ENCODE results near the gene SETD1A. TPM values are rescaled to one million over a fixed set of nuclear protein-coding genes. Genes with fewer than 3 reads are reported as not detected.
A peak's percentile ranks its signal among the peaks of the same experiment; 100 is the strongest.

The SETD1A gene
- total and polyA plus RNA-seq, 5 donors from 2014 or later, result 0.33 to 35.2 (median 0.85) TPM

DNA sequence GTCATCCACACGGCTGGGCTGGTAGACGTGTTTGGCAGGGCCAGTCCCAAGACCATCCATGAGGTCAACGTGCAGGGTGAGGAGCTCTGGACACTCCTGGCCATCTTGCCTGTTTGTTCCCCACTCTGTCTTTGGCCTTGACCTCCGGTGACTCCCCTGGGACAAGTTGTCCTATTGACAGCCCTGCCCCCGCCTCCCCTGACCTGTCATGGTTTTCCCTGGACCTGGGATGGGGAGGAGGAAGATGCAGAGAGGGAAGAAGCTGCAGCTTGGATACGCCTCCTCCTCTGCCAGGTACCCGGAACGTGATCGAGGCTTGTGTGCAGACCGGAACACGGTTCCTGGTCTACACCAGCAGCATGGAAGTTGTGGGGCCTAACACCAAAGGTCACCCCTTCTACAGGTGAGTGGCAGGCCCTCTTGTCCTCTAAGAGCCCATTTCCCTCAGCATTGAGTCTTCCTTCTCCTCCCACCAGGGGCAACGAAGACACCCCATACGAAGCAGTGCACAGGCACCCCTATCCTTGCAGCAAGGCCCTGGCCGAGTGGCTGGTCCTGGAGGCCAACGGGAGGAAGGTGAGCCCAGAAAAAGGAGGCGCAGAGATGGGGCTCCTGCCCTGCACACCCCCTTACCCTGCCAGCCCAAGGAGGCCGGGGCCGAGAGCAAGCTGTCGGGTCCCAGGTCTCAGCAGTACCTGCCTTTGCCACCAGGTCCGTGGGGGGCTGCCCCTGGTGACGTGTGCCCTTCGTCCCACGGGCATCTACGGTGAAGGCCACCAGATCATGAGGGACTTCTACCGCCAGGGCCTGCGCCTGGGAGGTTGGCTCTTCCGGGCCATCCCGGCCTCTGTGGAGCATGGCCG lies 28.8 kb downstream of the SETD1A start:
- H3K4me3 ChIP-seq (ENCODE audit: low read depth, low read length), result no peak overlapping the region
- peak overlapping the region in 1 of 3 donors; percentile 14 for H3K27ac Mint-ChIP-seq
- no peaks in the 10 kb centered on the region for H3K27me3 ChIP-seq (ENCODE audit: control insufficient read depth, insufficient read depth, low read length)
- H3K9me3 ChIP-seq (ENCODE audit: control insufficient read depth in 2 of 2, low read length in 2 of 2), result no peaks in the 10 kb centered on the region
- peaks cover 7% of the 10 kb centered on the region for H3K4me1 ChIP-seq (ENCODE audit: control insufficient read depth, insufficient read depth, low read length, poor library complexity, severe bottlenecking)
- no peaks in the 10 kb centered on the region for H3K9me3 Mint-ChIP-seq
- peaks cover under 1% of the 10 kb centered on the region for H3K27me3 Mint-ChIP-seq
- H3K36me3 Mint-ChIP-seq, result peaks cover 10% of the 10 kb centered on the region
- no peak overlapping the region for H3K4me3 Mint-ChIP-seq
- no peak overlapping the region for H3K27ac ChIP-seq (ENCODE audit: insufficient read depth, low read length, poor library complexity, severe bottlenecking)
- peaks cover 0 to 9% (median 0%) of the 10 kb centered on the region in 4 donors for H3K4me1 Mint-ChIP-seq
- no peak for DNase-seq
- H3K36me3 ChIP-seq (ENCODE audit: control insufficient read depth, insufficient read depth, low read length), result peaks cover 18% of the 10 kb centered on the region
- no peak for ATAC-seq (ENCODE audit: low read depth in 2 of 2)

DNA sequence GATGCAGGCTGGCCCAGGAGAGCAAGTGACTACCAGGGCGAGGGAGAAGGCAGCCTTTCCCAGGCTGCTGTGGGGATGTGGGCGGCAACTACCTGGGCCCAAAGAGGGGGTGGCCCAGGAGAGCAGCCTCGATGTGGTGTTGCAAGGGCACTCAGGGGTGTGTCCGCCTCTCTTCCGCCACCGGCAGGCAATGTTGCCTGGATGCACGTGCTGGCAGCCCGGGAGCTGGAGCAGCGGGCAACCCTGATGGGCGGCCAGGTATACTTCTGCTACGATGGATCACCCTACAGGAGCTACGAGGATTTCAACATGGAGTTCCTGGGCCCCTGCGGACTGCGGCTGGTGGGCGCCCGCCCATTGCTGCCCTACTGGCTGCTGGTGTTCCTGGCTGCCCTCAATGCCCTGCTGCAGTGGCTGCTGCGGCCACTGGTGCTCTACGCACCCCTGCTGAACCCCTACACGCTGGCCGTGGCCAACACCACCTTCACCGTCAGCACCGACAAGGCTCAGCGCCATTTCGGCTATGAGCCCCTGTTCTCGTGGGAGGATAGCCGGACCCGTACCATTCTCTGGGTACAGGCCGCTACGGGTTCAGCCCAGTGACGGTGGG lies 30.1 kb downstream of the SETD1A start:
- Mint-ChIP-seq H3K27ac (no peak overlapping the region), H3K4me3 (no peak overlapping the region), H3K36me3 (peaks cover 7% of the 10 kb centered on the region), H3K9me3 (no peaks in the 10 kb centered on the region), H3K4me1 (peaks cover 0 to 8% (median 0%) of the 10 kb centered on the region in 4 donors), H3K27me3 (peaks cover 4% of the 10 kb centered on the region)
- Histone ChIP-seq H3K27me3 (ENCODE audit: control insufficient read depth, insufficient read depth, low read length) (no peaks in the 10 kb centered on the region), H3K9me3 (ENCODE audit: control insufficient read depth in 2 of 2, low read length in 2 of 2) (no peaks in the 10 kb centered on the region), H3K4me1 (ENCODE audit: control insufficient read depth, insufficient read depth, low read length, poor library complexity, severe bottlenecking) (peaks cover 7% of the 10 kb centered on the region), H3K4me3 (ENCODE audit: low read depth, low read length) (no peak overlapping the region), H3K36me3 (ENCODE audit: control insufficient read depth, insufficient read depth, low read length) (peaks cover 14% of the 10 kb centered on the region), H3K27ac (ENCODE audit: insufficient read depth, low read length, poor library complexity, severe bottlenecking) (no peak overlapping the region)
- DNase-seq (no peak), ATAC-seq (ENCODE audit: low read depth in 2 of 2) (no peak)

DNA sequence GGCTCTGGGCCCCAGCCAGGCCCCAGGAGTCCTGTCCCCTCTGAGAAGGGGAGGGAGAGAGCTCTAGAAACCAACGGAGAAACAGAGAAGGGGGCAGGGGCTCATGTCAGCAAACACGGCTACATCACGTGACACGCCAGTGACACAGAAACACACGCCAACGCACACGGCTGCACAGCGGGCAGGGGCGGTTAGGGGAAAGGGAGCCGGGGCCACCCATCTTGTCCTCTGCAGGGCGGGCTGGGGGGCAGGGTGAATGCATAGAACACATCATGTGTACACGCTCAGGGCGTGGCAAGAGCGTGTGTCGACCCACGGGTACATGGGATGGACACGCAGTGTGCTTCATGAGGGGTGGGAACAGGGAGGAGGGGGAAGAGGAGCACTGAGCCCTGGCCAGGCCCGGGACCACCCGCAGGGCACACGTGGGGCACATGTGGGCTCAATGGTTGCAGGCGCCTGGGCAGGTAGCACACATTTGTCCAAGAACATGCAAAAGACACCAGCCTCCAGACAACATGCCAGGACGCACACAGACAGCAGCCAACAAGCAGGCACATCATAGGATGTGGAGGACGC lies 32.0 kb downstream of the SETD1A start:
- no peaks in the 10 kb centered on the region for H3K9me3 ChIP-seq (ENCODE audit: control insufficient read depth in 2 of 2, low read length in 2 of 2)
- Mint-ChIP-seq H3K4me1 (peaks cover 0 to 3% (median under 1%) of the 10 kb centered on the region in 4 donors), H3K27me3 (peaks cover 4% of the 10 kb centered on the region), H3K36me3 (peaks cover 3% of the 10 kb centered on the region), H3K9me3 (no peaks in the 10 kb centered on the region), H3K4me3 (no peak overlapping the region), H3K27ac (no peak overlapping the region)
- DNase-seq (no peak), ATAC-seq (ENCODE audit: low read depth in 2 of 2) (no peak)
- H3K4me3 ChIP-seq (ENCODE audit: low read depth, low read length), result no peak overlapping the region
- H3K4me1 ChIP-seq (ENCODE audit: control insufficient read depth, insufficient read depth, low read length, poor library complexity, severe bottlenecking), result peaks cover 7% of the 10 kb centered on the region
- H3K27ac ChIP-seq (ENCODE audit: insufficient read depth, low read length, poor library complexity, severe bottlenecking), result no peak overlapping the region
- H3K27me3 ChIP-seq (ENCODE audit: control insufficient read depth, insufficient read depth, low read length), result no peaks in the 10 kb centered on the region
- no peaks in the 10 kb centered on the region for H3K36me3 ChIP-seq (ENCODE audit: control insufficient read depth, insufficient read depth, low read length)

DNA sequence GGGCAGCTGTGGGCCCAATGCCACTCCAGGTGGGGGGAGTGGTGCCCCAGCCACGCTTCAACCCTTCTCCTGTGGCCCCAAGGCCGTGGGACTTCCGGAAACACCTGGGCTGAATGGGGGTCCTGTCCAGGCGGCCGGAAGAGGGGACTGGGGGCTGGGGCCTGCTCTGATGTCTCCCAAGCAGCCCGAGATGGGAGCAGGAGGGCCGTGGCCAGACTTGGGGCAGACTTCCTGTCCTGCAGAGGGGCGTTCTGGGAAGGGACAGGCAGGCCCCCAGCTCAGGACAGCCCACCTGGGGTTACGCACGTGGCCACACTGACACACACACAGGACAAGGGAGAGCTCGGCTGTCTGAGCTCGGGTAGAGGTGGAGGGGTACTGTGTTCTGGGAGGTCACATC lies 32.6 kb downstream of the SETD1A start:
- Histone ChIP-seq H3K27me3 (ENCODE audit: control insufficient read depth, insufficient read depth, low read length) (no peaks in the 10 kb centered on the region), H3K4me1 (ENCODE audit: control insufficient read depth, insufficient read depth, low read length, poor library complexity, severe bottlenecking) (peaks cover 2% of the 10 kb centered on the region), H3K27ac (ENCODE audit: insufficient read depth, low read length, poor library complexity, severe bottlenecking) (no peak overlapping the region), H3K9me3 (ENCODE audit: control insufficient read depth in 2 of 2, low read length in 2 of 2) (no peaks in the 10 kb centered on the region), H3K36me3 (ENCODE audit: control insufficient read depth, insufficient read depth, low read length) (no peaks in the 10 kb centered on the region), H3K4me3 (ENCODE audit: low read depth, low read length) (no peak overlapping the region)
- H3K27ac Mint-ChIP-seq, result no peak overlapping the region
- H3K4me1 Mint-ChIP-seq, result peaks cover 0 to 3% (median 1%) of the 10 kb centered on the region in 4 donors
- H3K4me3 Mint-ChIP-seq, result no peak overlapping the region
- H3K36me3 Mint-ChIP-seq, result peaks cover 3% of the 10 kb centered on the region
- peaks cover 4% of the 10 kb centered on the region for H3K27me3 Mint-ChIP-seq
- peaks cover 0 to under 1% (median 0%) of the 10 kb centered on the region in 7 donors for H3K9me3 Mint-ChIP-seq
- no peak for DNase-seq
- ATAC-seq (ENCODE audit: low read depth in 2 of 2), result no peak

DNA sequence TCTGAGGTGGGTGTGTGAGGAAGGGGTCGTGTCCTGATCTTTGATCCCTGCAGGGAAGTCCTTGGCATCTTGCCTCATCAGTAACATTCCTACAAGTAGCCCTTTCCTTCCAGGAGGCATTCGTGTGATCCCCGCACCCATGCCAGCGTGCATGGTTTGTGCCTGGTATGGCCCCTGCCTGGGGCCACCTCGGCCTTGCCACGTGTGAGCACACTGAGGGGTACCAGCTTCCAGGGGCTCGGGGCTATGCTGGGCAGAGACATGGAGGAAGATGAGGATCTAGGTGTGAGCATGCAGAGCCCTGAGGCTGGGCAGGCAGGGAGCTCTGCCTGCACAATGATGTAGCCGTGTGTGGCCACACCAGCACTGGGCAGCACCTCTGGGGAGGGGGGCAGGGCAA lies 33.5 kb downstream of the SETD1A start:
- H3K27ac Mint-ChIP-seq, result no peak overlapping the region
- Histone ChIP-seq H3K9me3 (ENCODE audit: control insufficient read depth in 2 of 2, low read length in 2 of 2) (no peaks in the 10 kb centered on the region), H3K27ac (ENCODE audit: insufficient read depth, low read length, poor library complexity, severe bottlenecking) (no peak overlapping the region), H3K27me3 (ENCODE audit: control insufficient read depth, insufficient read depth, low read length) (no peaks in the 10 kb centered on the region), H3K4me3 (ENCODE audit: low read depth, low read length) (no peak overlapping the region), H3K36me3 (ENCODE audit: control insufficient read depth, insufficient read depth, low read length) (no peaks in the 10 kb centered on the region), H3K4me1 (ENCODE audit: control insufficient read depth, insufficient read depth, low read length, poor library complexity, severe bottlenecking) (no peaks in the 10 kb centered on the region)
- H3K4me3 Mint-ChIP-seq, result peak overlapping the region in 1 of 4 donors; percentile 32
- DNase-seq (no peak), ATAC-seq (ENCODE audit: low read depth in 2 of 2) (no peak)
- H3K36me3 Mint-ChIP-seq, result peaks cover 3% of the 10 kb centered on the region
- H3K9me3 Mint-ChIP-seq, result peaks cover 0 to 1% (median 0%) of the 10 kb centered on the region in 7 donors
- peaks cover 4% of the 10 kb centered on the region for H3K27me3 Mint-ChIP-seq
- peaks cover 0 to 3% (median 1%) of the 10 kb centered on the region in 4 donors for H3K4me1 Mint-ChIP-seq

DNA sequence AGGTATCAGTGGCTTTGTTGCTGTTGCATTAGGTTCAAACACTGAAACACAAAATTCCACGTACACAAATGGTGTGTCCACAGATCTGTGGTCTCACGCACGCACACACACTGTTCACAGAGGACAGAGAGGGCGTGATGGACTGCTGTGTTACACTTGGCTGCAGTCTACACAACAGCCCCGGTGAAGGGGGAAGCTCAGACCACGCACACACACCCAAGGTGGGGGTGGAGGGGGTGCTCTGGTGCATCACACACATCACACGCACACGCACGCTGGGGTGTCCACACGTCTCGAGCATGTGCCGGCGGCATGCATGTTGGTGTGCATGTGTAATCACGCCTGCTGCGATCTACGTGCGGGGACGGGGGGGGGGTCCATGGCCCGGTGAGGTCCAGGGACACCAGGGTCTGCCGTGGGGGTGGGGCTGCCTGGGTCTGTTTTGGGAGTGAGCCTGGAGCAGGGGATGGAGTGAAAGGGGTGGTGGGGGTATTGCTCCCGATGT lies 34.8 kb downstream of the SETD1A start:
- Mint-ChIP-seq H3K27me3 (peaks cover 4% of the 10 kb centered on the region), H3K4me1 (peaks cover 0 to 7% (median 1%) of the 10 kb centered on the region in 4 donors), H3K9me3 (peaks cover 0 to 1% (median 0%) of the 10 kb centered on the region in 7 donors), H3K27ac (no peak overlapping the region), H3K4me3 (no peak overlapping the region), H3K36me3 (no peaks in the 10 kb centered on the region)
- no peaks in the 10 kb centered on the region for H3K27me3 ChIP-seq (ENCODE audit: control insufficient read depth, insufficient read depth, low read length)
- no peak overlapping the region for H3K27ac ChIP-seq (ENCODE audit: insufficient read depth, low read length, poor library complexity, severe bottlenecking)
- no peaks in the 10 kb centered on the region for H3K36me3 ChIP-seq (ENCODE audit: control insufficient read depth, insufficient read depth, low read length)
- H3K9me3 ChIP-seq (ENCODE audit: control insufficient read depth in 2 of 2, low read length in 2 of 2), result no peaks in the 10 kb centered on the region
- no peak overlapping the region for H3K4me3 ChIP-seq (ENCODE audit: low read depth, low read length)
- peaks cover 9% of the 10 kb centered on the region for H3K4me1 ChIP-seq (ENCODE audit: control insufficient read depth, insufficient read depth, low read length, poor library complexity, severe bottlenecking)
- DNase-seq (no peak), ATAC-seq (ENCODE audit: low read depth in 2 of 2) (no peak)

DNA sequence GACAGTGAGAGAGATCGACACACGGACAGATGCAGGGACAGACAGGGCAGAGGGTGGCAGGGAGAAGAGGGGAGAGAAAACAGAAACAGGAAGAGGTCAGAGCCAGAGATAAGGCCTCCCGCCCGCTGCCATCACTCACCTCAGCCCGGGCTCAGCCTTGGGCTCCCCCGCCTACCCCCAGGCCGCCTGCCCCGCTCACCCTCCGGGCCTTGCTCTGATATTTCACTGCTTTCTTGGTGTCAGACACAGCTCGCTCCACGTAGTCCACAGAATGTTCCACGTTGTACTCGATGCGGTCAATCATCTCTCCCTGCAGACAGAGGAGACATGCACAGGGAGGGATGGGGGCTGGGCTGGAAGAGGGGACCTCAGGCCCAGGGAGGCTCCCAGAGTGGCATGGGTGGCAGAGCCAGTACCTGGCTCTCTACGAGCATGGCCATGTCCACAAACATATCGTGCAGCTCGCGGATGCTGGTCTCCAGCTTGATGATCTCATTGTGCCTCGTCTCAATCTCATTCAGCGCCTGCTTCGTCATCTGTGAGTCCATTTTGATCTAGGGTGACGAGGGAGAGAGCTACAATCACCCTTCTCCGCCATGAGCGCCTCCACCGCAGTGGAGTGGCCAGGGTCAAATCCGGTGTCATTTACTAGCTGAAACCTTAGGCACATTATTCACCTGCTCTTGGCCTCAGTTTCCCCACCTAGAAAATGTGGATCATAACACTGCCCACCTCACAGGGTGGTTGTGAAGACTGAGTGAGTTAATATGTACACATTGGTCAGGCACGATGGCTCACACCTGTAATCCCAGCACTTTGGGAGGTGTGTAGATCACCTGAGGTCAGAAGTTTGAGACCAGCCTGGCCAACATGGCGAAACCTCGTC lies 35.6 kb downstream of the SETD1A start:
- H3K4me1 ChIP-seq (ENCODE audit: control insufficient read depth, insufficient read depth, low read length, poor library complexity, severe bottlenecking), result peaks cover 12% of the 10 kb centered on the region
- Mint-ChIP-seq H3K36me3 (no peaks in the 10 kb centered on the region), H3K9me3 (peaks cover 0 to 1% (median 0%) of the 10 kb centered on the region in 7 donors), H3K4me1 (peaks cover 0 to 9% (median 1%) of the 10 kb centered on the region in 4 donors), H3K27me3 (peaks cover 8% of the 10 kb centered on the region), H3K27ac (peak overlapping the region in 1 of 3 donors; percentile 80), H3K4me3 (no peak overlapping the region)
- H3K9me3 ChIP-seq (ENCODE audit: control insufficient read depth in 2 of 2, low read length in 2 of 2), result no peaks in the 10 kb centered on the region
- ATAC-seq (ENCODE audit: low read depth in 2 of 2) (no peak), DNase-seq (no peak)
- no peak overlapping the region for H3K27ac ChIP-seq (ENCODE audit: insufficient read depth, low read length, poor library complexity, severe bottlenecking)
- H3K36me3 ChIP-seq (ENCODE audit: control insufficient read depth, insufficient read depth, low read length), result no peaks in the 10 kb centered on the region
- no peak overlapping the region for H3K4me3 ChIP-seq (ENCODE audit: low read depth, low read length)
- no peaks in the 10 kb centered on the region for H3K27me3 ChIP-seq (ENCODE audit: control insufficient read depth, insufficient read depth, low read length)

All from CD4-positive, CD25-positive, alpha-beta regulatory T cell (primary cell).